Right lobe of liver (tissue), 4 donors: Measurements from ENCODE around the gene PPP6R3.

Experiments used
- CTCF ChIP-seq, 4 donors: fragments of 200-600 bp in 3 of 4; fragments of 450-650 bp in 1 of 4; IDR thresholded peaks; one replicate each; pipeline versions ENCODE4 v1.5.1 to v1.8.0; 2016 to 2022; ENCODE audit warnings: antibody characterized with exemption in 4 of 4, mild to moderate bottlenecking in 2 of 4
- POLR2A ChIP-seq: fragments of 450-650 bp; IDR thresholded peaks from one replicate; pipeline ENCODE4 v1.6.1; 2017; ENCODE audit warnings: antibody characterized with exemption, mild to moderate bottlenecking
- donor health status: DM: no; HTN: no; CAD: no.
- donor health status: DM: no; HTN: no; CAD: no.
- donor health status: DM: no; HTN: yes; CAD: no.

- no peak for TF ChIP-seq CTCF (IDR thresholded peaks at IDR 0.05)
- TF ChIP-seq POLR2A = no peak
Measured at GRCh38 chr11:68500206-68500605, 39.7 kb downstream of the PPP6R3 start.
